ENCODE measurements around the gene CASZ1.

The CASZ1 gene

DNA sequence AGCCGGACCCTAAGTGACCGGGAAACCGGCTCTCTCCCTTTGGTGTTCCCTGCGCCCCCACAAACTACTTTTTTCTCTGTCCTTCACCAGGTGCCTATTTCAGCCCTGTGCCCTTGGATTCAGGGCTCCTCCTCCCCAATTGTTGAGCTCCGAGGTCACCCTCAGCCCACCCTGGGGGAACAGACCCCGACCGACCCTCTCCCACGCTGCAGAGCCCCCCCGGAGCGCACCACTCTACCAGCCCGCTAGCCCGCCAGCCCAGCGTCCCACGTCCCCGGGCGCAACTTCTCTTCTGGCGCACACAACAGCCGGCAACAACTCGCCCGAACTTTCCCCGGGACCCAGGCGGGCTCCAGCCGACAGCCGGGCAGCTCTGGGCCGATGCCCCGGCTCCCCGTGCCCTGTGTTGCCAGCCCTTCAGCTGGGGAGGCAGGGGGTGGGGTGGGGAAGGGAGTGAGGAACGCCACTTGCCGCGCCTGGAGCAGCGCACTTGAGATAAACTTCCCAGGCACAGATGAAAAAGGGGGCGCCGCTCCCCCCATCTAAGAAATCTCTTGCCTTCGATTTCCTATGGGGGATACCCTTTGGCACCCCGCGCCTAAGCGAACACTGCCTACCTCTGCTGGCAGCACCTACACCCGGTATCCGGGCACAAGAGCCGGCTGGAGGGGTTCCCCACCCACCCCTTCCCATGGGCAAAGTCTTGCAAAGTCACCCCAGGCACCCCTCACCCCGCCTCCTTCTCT is 997 bp downstream of the CASZ1 start:
- no peak for DNase-seq (ENCODE audit: low spot score)

- DNase-seq (ENCODE audit: low spot score) = no peak
These were observed 1.6 kb downstream of the CASZ1 start for GRCh38 chr1:10794724-10795275.

- no peak for DNase-seq (ENCODE audit: low spot score)
These were observed 3.3 kb downstream of the CASZ1 start for GRCh38 chr1:10793129-10793651.

DNA sequence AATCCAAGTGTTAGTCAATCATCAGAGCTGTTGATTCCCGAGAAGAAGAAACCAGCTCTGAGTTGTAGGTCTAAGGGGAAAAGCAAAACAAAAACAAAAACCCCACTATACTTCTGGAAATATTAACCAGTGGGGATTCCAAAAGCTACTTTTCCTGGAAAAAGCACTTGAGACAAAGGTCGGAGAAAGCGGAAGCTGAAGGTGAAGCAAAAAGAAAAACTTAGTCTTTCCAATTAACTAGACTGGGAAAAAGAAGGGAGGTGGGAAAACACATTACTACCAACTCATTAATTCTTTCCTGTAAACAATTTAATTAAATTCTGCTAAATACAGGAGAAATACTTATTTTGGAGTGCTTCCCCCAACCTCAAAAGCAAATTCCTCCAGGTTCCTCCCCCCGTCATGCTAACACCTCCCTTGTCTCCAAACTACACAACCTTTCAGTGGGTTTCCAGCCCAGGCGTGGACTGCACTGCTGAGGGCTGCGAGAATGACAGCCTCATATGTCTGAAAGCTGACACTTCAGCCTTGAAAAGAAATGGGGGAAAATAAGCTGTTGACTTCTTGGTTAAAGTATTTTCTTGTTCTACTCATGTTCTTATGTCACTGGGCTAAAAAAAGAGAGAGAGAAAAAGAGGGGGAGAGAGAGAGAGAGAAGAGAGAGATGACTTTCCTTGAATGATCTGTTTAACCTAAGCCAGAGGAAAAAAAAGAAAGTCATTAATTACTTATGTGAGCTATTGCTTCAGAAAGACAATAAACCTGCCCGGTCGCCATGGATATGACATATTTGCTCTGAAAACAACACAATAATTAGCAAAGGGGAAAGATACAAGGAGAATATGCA is 5.1 kb downstream of the CASZ1 start:
- DNase-seq (ENCODE audit: low spot score) = no peak

- DNase-seq (ENCODE audit: low spot score) = no peak
These were observed 6.4 kb downstream of the CASZ1 start for GRCh38 chr1:10789803-10790702.

- no peak for DNase-seq (ENCODE audit: low spot score)
These were observed 7.2 kb downstream of the CASZ1 start for GRCh38 chr1:10789047-10789791.

DNA sequence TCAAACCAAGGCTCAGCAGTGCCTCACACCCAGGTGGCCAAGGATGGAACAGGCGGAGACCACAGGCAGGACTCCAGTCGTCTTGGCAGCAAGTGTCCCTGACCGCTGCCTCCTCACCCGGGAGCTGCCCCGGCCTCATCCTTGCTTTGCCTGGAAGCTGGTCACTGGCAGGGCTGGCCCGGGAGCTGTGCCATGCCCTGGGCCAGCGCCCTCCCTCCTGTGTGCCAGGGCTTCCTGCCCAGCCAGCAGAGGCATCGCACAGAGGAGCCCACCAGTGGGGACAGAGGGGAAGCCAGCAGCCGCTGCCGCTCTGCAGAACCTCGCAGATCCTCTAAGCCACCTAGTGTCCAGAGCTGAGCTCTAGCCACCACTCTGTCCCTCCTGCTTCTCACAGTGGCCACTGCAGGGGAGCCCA is 7.8 kb downstream of the CASZ1 start:
- no peak for DNase-seq (ENCODE audit: low spot score)

GRCh38 chr1:10787286-10787685 is 9.2 kb downstream of the CASZ1 start:
- no peak for DNase-seq (ENCODE audit: low spot score)

DNA sequence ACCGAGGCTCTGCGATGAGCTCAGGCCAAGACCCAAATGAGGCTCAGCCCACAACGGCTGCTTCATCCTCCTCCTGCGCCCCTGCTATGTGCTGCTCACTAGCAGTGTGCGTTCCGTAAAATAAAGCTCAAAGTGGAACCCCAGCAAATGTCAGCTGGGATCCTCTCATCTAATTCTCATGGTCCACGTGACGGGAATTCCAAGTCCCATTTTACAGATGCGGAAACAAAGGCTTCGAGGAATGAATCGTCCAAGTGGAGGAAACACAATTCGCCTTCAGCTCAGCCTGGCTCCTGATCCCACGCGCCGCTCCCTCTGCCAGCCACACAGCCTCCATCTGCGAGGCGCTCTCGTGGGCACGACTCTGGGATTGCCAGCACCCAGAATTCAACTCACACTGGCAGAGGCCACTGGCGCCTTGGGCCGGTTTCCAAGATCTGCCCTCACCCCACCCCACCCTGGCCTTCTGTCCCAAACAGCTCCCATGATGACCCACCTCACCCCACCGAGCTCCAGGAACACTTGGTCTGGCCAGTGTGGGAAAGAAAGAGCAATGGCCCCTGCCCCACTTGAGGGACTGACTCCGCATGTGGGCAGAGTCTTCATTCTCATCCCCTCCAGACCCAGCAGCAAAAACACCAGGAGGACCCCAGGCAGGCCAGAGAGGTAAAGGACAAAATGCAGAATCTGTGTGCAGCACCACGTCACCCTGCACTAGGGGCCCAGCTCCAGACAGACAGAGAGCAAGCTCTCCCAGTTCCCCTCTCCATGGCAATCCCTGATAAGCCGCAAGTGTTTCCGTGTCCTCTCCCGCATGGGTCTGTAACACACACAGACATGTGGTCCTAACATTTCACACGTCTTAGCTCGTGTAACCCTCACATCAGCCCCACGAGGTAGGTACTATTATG is 10.5 kb downstream of the CASZ1 start:
- no peak for DNase-seq (ENCODE audit: low spot score)

- DNase-seq (ENCODE audit: low spot score) = no peak
These were observed 11.3 kb downstream of the CASZ1 start for GRCh38 chr1:10784998-10785727.

GRCh38 chr1:10782491-10783244 is 13.8 kb downstream of the CASZ1 start:
- DNase-seq (ENCODE audit: low spot score) = no peak

GRCh38 chr1:10781137-10781536 is 15.3 kb downstream of the CASZ1 start:
- no peak for DNase-seq (ENCODE audit: low spot score)

DNA sequence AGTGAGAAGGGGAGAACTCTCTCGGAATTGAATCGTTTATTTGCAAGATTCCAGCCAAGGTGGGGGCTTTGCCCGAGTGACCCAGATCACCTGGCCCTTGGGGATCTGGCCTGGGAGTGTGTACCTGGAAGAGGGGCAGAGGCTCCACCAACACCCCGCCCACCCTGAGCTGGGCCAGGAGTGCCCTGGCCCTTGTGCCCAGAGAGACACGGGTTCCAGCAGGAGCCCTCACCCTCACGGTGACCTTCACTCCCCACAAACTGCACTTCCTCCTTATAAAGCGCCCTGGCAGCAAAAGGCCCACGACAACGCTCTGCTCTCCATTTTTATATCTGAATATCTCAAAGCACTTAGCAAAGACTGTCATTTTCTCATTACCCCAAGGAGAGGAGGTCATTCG is 16.6 kb downstream of the CASZ1 start:
- DNase-seq (ENCODE audit: low spot score) = no peak

GRCh38 chr1:10779201-10779600 is 17.2 kb downstream of the CASZ1 start:
- DNase-seq (ENCODE audit: low spot score) = no peak

GRCh38 chr1:10778640-10779039 is 17.8 kb downstream of the CASZ1 start:
- no peak for DNase-seq (ENCODE audit: low spot score)

DNA sequence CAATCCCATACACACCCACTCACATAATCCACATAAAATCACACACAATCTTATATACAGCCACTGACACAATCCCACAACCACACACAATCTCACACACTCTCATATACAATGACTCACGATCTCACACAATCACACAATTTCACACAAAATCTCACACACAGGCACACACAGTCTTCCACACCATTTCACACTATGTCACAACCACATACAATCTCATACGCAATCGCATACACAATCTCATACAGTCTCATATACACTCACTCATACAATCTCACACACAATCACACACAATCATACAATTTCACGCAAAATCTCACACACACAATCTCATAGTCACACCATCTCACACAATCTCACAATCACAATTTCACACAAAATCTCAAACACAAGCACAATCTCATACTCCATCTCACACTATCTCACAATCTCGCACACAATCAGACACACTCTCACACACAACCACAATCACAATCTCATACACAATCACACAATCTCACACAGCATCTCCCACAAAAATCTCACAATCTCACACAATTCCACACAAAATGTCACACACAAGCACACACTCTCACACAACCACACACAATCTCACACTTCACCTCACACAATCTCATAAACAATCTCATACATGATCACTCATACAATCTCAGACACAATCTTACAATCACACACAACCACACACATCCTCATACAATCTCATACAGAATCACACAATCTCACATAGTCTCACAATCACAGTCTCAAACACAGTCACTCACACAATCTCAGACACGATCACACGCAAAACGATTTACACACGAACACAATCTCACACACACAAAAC is 18.5 kb downstream of the CASZ1 start:
- DNase-seq (ENCODE audit: low spot score) = no peak

- no peak for DNase-seq (ENCODE audit: low spot score)
These were observed 20.1 kb downstream of the CASZ1 start for GRCh38 chr1:10776190-10776905.

Measured in hematopoietic multipotent progenitor cell treated with erythropoietin and hydrocortisone succinate and interleukin-3 and kit ligand, for 17 days (in vitro differentiated cells).